AG04449 (cell line): ENCODE results near the gene KRTAP29-1.

ENCODE experiments used
- CTCF ChIA-PET: fragments of 350-600 bp; formaldehyde crosslinking; extraction: SDS; loops from one replicate; lab custom pipeline; 2021; ENCODE audit warnings: antibody characterized with exemption; lab: Yijun Ruan, JAX
- POLR2A ChIA-PET: fragments of 400-600, 350-600 bp; formaldehyde crosslinking; extraction: SDS; loops from one replicate; lab custom pipeline; 2020; ENCODE audit warnings: antibody characterized with exemption, inconsistent platforms; lab: Yijun Ruan, JAX
- DNase-seq: peaks from one replicate; pipeline ENCODE4 v3.0.0-alpha.2; 2010; ENCODE audit warnings: low read depth, low spot score
- H3K4me3 ChIP-seq: 2 replicates; pipeline ENCODE4 v1.5.1; 2011; ENCODE audit warnings: low read depth, mild to moderate bottlenecking, control low read depth, low read length
- TF ChIP-seq, protein P1 (sequence below): IDR thresholded peaks from one replicate; pipeline ENCODE4 v1.5.1; 2011; ENCODE audit warnings: mild to moderate bottlenecking, moderate library complexity, low read length, control low read depth, inconsistent platforms; ENCODE audit not compliant: insufficient read depth; ENCODE audit errors: missing control alignments

KRTAP29-1 gene

DNA sequence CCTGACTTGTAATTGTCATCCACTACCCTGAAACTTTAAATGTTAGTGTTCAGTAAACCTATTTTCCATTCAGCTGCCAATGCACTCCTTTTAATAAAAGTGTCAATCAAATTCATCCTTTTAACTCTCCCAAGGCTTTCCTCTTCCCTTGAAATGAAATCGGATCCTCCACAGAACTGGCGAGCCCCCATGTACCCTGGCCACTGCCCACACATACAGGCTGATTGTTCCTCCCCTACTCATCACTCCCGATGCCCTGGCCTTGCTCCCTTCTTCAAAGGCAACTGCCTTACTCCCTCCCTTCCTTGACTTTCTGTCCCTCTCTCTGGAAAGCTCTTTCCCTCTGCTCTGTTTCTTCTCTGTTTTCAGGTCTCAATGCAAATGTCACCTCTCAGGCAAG, 40.4 kb upstream of the KRTAP29-1 start:
- ChIA-PET POLR2A (no interaction called here), CTCF (interaction anchor here (0.8 kb wide), 1 partner anchor 13 kb away, joined by 3 read pairs; no protein-coding TSS in a partner anchor)
- no peak overlapping the region for H3K4me3 ChIP-seq
- TF ChIP-seq, protein P1, sequence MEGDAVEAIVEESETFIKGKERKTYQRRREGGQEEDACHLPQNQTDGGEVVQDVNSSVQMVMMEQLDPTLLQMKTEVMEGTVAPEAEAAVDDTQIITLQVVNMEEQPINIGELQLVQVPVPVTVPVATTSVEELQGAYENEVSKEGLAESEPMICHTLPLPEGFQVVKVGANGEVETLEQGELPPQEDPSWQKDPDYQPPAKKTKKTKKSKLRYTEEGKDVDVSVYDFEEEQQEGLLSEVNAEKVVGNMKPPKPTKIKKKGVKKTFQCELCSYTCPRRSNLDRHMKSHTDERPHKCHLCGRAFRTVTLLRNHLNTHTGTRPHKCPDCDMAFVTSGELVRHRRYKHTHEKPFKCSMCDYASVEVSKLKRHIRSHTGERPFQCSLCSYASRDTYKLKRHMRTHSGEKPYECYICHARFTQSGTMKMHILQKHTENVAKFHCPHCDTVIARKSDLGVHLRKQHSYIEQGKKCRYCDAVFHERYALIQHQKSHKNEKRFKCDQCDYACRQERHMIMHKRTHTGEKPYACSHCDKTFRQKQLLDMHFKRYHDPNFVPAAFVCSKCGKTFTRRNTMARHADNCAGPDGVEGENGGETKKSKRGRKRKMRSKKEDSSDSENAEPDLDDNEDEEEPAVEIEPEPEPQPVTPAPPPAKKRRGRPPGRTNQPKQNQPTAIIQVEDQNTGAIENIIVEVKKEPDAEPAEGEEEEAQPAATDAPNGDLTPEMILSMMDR, result no peak
- no peak for DNase-seq

DNA sequence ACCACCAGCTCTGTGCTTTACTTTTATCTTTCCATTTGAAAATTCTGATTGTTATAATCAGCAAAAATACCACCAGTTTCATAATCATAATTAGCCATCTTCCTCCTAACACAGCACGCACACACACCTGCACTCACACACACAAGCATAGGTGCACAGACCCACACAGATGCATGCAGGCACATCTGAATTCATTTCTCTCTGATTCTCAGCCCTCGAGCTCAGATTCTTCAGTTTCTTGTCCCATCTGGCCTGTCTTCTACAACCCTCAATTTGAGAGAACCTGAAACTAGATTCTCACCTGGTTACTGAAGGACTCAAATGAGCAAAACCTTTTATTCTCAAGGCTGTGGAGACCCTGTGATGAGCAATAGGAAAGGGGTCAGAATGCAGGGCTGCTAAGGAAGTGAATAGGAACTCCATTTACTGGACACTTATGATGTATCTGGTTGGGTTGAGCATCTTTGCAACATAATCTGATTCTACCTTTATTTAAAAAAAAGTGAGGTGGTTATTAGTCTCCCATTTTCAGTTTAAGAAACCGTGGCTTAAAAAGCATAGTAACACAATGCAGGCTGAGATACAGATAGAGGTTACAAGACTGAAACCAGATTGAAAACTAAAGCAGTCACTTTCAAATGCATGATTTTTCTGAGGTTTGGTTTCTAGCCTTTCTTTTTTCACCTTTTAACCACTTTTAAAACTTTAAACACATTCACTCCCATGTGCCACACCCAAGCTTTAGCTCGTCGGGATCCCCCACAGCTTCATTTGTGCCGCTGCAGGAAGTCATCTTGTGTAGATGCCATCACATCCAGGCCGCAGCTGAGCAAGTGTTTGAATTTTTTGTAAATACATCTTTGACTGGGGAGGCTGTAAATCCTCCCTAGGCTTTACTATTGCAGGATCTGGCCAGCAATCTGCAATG, 38.5 kb upstream of the KRTAP29-1 start:
- no peak for DNase-seq
- ChIA-PET POLR2A (no interaction called here), CTCF (interaction anchor here (0.6 to 3.5 kb wide), 3 partner anchors 9 to 146 kb away, joined by 3 to 23 read pairs (median 5); no protein-coding TSS in a partner anchor)
- TF ChIP-seq, protein P1, result no peak
- H3K4me3 ChIP-seq, result no peak overlapping the region

DNA sequence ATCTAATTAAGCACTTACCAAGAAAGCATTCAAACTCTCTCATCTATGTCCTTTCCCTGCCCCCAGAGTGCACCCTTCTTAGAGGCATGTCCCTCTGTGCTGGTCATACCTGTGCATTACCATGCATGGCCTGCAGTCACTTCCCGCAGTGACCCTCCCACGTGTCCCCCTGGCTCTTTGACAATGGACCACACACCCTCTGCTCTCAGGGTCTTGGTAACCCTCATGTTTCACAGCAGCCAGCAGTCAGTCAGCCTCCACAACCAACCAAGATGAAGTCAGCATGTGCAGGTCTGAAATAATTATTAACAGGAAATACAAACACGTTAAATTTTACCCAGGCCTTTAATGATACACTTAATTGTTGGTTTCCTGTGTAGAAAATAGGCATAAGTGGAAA, 37.8 kb upstream of the KRTAP29-1 start:
- TF ChIP-seq, protein P1, result no peak
- no peak overlapping the region for H3K4me3 ChIP-seq
- ChIA-PET POLR2A (no interaction called here), CTCF (interaction anchor here (1.2 to 3.5 kb wide), 2 partner anchors 9 to 10 kb away, joined by 5 to 23 read pairs; no protein-coding TSS in a partner anchor)
- no peak for DNase-seq

DNA sequence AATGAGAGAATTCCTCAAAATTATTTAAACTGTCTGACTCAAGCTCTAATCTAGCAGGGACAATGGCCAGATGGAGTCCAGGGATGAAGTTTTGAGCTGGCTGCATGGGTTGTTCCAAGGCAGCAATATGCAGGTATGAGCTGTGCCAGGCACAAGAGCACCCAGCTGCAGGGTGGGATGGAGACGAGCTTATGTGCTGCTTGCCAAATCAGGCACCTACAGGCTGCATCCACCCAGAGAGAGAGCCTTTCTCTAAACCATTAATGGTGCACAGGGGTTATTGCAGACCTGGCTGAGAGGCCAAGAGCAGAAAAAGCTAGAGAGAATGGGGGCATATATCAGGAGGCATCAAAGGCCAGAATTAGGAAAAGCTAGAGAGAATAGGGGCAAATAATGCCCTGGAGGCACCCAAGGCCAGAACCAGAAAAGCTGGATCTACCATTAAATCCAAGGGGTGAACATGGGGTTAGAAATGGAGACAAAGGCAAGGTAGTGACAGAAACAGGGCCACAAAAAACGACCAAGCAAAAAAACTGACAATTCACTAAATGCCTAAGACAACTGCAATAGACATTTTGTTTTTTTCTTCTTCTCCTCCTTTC, 37.0 kb upstream of the KRTAP29-1 start:
- POLR2A ChIA-PET, result no interaction called here
- CTCF ChIA-PET, result interaction anchor here (0.6 to 3.5 kb wide), 5 partner anchors 9 to 309 kb away, joined by 3 to 23 read pairs (median 3); no protein-coding TSS in a partner anchor
- TF ChIP-seq, protein P1, result no peak
- no peak for DNase-seq
- no peak overlapping the region for H3K4me3 ChIP-seq

DNA sequence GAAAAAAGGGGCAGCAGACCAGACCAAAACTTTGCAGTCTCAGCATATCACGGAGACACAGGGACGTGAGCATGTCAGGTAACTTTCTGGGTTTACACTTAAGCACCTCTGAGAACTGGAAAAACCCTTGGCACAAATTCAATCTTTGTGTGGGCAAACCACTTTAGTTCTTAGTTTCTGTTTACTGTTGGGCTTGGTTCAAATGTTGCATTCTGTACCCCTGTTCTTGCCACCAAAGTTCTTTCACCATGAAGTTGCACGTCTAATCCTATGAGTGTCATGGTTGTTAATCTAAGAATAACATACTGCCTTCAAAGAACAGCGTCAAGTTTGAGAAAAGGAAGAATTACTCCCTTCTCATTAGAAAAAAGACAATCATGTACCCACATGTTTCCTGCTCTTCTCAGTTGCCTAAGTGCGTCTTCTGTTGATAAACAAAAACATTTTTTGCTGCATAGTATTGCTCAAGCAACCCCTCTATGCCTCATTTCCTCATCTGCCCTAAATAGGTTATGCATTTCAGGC, 36.4 kb upstream of the KRTAP29-1 start:
- H3K4me3 ChIP-seq, result no peak overlapping the region
- POLR2A ChIA-PET, result interaction anchor here (0.8 kb wide), 1 partner anchor 164 kb away, joined by 3 read pairs; no protein-coding TSS in a partner anchor
- CTCF ChIA-PET, result interaction anchor here (0.6 to 3.5 kb wide), 3 partner anchors 9 to 310 kb away, joined by 3 to 23 read pairs (median 6); no protein-coding TSS in a partner anchor
- DNase-seq, result no peak
- TF ChIP-seq, protein P1, result no peak
